GM19239 (cell line): Measurements from ENCODE around the gene CMKLR1.

Experiments
- DNase-seq: peaks from one replicate; pipeline ENCODE4 v3.0.0; 2011; ENCODE audit warnings: low spot score; ENCODE audit not compliant: insufficient read length
- FAIRE-seq: peaks from 2 replicates; lab custom pipeline; 2011; peaks lifted over from hg19 to GRCh38; lab: Jason Lieb, UNC

Gene CMKLR1

GRCh38 chr12:108318472-108319275 lies 20.4 kb downstream of the CMKLR1 start:
- DNase-seq (no peak), FAIRE-seq (no peak)

- FAIRE-seq = no peak
Observed at GRCh38 chr12:108317308-108318234, 21.5 kb downstream of the CMKLR1 start.

DNA sequence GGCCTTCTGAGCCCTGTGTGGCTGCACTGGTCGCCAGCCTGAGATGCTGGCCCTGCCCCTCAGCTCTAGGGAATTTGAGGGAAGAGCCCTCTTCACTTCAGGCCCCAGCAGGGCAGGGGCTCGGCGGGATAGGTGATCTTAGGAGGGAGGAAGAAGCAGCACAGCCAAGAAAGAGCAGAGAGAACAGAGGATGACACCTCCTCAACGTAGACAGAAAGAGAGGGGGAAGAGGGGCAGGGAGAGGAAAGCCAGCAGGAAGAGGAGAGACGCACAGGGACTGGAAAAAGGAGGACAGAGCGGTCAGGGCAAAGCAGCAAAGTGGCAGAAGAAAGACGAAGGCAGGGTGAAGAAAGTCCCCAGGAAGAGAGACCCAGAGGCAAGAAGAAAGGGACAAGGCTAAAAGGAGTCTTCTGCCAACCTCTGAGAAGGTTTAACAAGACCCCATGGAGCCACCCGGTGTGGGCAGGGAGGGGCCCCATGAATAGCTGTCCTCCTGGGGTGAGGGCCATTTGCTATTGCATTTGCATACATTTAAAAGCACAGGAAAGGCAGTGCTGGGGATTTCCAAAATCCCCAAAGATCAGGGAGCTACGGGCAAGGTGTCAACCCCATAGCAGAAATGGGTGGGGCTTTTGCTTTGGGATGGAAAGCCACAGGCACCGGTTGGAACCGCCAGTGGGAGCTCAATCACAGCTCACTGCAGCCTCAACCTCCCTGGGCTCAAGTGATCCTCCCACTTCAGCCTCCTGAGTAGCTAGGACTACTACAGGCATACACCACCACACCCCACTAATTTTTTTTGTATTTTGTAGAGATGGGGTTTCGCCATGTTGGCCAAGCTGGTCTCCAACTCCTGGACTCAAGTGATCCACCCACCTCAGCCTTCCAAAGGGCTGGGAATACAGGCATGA lies 22.7 kb downstream of the CMKLR1 start:
- FAIRE-seq (no peak), DNase-seq (no peak)

More at GRCh38 chr12:108317308-108318234, 21.5 kb downstream of the CMKLR1 start:
- no peak for DNase-seq

- FAIRE-seq (no peak), DNase-seq (no peak)
Observed at GRCh38 chr12:108315486-108316105, 23.5 kb downstream of the CMKLR1 start.

DNA sequence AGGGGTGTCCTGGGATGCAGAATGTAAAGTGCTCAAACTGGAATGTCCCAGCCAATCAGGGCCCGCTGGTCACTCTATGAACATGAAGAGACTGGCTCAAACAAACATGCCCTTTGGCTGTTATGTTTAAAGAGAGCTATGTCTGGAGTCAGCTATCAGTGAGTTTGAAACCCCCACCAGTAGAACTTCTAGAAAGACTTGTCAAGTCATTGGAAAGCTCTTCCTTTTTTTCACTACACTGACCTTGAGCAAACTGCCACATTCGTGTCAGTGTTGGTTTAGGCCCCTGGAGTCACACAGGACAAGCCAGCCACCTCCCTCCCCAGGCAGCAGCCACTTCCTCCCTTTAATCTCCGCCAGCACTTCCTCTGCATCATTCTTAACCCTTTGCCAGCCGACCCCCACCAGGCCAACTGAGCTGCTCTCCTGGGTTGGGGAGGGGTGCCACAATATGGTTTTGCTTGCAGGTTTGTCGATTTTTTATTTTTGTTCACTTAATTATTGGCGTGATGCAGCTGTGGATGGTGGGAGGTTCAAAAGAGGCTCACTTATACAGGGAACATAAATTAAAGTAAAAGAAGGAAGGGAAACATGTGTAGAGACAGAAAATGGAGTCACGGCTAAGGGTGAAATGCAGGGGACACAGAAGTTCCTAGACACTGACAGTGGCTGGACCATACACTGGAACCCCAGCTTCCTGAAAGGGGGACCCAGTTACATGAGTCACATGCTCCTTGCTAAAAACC lies 25.3 kb downstream of the CMKLR1 start:
- DNase-seq (no peak), FAIRE-seq (no peak)

- no peak for DNase-seq
- FAIRE-seq = no peak
Observed at GRCh38 chr12:108313241-108313605, 25.9 kb downstream of the CMKLR1 start.

DNA sequence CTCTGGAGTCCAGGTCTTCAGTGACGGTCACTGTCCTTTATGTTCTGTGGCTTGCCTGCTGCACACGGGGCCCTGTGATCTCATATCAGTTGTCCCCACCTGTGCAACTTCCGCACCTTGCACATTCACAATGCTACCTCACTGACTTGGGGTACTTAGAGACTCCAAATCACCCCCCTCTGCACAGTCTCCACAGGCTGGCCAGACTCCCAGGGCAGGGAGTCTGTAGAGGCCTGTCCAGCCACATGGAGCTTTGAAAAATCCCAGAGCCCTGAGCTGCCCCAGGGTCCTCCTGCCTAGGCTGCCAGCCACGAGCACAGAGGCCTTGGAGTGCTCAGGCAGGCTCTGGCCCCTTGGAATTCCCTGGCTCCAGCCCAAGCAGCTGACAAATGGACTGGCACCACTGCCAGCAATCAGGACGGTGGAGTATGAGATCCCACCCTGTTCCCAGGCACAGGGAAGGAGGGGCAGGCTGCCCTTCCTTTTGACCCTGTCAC lies 26.4 kb downstream of the CMKLR1 start:
- DNase-seq (no peak), FAIRE-seq (no peak)

DNA sequence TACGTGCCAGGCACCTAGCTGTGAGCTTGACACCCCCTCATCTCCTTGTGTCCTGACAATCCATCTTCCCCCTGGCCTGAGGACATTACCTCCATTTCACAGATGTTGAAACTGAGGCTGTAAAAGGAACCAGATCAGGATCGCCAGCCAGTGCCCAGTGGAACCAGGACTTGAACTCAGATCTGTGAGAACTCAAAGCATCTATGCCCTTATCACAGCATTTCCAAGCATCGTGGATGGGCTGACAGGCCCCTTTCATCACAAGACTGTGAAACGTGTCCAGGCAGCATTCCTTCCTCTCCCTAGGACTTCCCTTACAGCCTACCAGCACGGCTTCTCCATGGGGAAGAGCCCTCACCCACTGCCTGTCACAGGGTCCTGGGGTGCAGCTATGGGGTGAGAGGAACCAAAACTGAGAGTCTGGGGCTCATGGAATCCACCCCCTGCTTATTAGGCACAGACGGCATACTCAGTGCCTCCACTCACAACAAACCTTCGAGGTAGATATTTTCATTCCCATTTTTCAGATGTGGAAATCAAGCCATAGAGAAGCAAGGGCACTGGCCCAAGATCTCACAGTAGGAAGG lies 26.9 kb downstream of the CMKLR1 start:
- no peak for DNase-seq
- FAIRE-seq = no peak

GRCh38 chr12:108311605-108312004 lies 27.5 kb downstream of the CMKLR1 start:
- no peak for DNase-seq
- no peak for FAIRE-seq

GRCh38 chr12:108310489-108310888 lies 28.6 kb downstream of the CMKLR1 start:
- FAIRE-seq (no peak), DNase-seq (no peak)

DNA sequence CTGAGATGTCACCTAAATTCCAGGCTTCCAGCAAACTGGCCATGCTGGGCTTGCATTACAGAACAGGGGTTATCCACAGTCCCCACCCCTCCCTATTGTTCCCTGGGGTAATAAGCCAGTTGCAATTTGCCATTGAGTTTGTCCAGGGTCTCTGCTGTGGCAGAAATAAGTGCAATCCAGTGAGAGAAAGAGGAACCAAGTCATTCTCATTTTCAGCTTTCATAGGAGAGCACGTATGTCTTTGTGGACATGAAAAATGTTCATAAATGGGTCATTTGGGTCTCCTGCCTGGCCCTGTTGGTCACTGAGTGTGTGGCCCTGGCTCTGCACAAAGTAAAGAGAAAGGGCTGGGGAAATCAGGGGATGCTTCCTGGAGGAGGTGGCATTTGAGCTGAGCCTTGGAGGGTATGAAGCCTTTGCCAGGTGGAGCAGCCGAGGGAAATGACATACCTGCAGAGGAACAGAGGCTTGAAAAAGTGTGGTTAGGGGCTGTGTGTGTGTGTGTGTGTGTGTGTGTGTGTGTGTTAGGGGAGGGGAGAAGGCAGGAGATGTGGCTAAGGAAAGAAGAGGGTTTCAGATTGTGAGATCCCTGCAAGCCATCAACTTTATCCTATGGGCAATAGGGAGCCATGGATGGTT lies 29.3 kb downstream of the CMKLR1 start:
- FAIRE-seq (no peak), DNase-seq (no peak)

DNA sequence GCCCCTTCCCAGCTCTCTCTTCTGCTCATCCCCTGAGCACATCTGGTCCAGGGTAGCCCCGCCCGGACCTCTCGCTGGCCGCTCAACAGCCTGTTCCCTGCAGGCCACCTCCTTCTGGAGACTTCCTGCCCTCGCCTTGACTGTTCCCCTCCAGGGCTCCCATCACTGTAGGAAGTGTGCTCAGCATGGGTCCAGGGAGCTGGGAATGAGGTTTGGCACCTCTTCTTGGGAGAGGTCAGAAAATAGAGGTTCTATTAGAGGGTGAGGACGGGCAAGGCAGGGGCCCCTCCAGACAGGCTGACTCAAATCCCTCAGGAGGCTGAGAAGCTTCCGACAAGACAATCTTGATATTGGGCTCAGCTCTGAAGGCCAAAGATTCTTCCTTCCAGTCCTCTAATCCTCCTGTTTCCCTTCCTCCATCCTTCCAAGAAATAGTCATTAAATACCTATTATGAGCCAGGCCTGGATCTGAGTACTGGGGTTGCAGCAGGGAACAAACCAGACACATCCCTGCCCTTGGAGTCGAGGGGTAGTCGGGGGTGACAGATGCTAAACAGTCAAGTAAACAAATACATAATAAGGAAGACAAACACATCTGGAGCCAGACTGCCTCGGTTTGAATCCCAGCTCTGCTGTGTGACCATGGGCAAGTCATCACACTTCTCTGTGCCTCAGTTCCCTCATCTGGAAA lies 30.6 kb downstream of the CMKLR1 start:
- no peak for DNase-seq
- FAIRE-seq = no peak

GRCh38 chr12:108307006-108307405 lies 32.1 kb downstream of the CMKLR1 start:
- FAIRE-seq = no peak
- DNase-seq = no peak

GRCh38 chr12:108306506-108306905 lies 32.6 kb downstream of the CMKLR1 start:
- no peak for FAIRE-seq
- DNase-seq = no peak

GRCh38 chr12:108305991-108306501 lies 33.1 kb downstream of the CMKLR1 start:
- no peak for FAIRE-seq
- DNase-seq = no peak

DNA sequence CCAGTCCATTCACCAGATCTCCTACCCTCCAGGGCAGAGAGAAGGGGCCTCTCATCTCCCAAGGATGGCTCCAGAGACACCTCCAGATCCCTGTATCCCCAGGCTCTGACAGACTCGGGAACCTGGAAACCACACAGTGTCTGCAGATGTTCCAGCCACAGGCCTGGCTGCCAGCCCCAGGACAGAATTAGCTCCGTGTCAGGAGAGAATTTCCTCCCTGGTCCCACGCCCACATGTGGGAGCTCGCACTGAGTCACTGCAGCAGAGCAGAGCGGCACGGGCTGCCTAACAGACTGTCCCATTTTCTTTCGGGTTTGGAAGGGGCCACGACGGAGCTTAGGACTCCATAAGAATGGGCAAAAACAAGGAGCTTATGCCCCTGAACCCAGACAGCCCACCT lies 33.6 kb downstream of the CMKLR1 start:
- no peak for FAIRE-seq
- no peak for DNase-seq

DNA sequence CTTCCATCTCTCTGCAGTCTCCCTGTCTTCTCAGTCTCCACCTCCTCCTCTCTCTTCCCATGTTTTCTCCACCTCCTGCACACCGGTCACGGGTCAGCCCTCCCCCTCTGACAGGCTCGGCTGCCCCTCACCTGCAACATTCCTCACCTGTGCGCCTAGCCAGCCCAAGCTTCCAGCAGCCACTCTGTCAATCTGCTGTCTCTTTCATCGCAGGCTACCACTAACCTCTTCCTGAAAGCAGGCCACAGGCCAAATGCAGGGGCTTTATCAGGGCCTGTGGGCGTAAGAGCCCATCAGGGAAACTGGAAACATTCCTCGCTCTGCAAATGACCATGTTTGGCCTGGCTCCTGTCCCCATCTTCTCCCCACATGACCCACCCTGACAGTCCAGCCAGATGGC lies 34.5 kb downstream of the CMKLR1 start:
- DNase-seq (no peak), FAIRE-seq (no peak)
